ENCODE results near the gene SP140L.

GRCh38 chr2:230360028-230360427, 33.0 kb downstream of the SP140L start:
- TF ChIP-seq POLR2A (IDR thresholded peaks at IDR 0.05; ENCODE audit: extremely low read depth, insufficient read length): no peak
- TF ChIP-seq CTCF (IDR thresholded peaks at IDR 0.05; ENCODE audit: low read depth, low read length): no peak
